Kidney (tissue), 14 donors: Measurements from ENCODE around the gene ASS1. TPM values are rescaled to one million over a fixed set of nuclear protein-coding genes. Genes with fewer than 3 reads are reported as not detected.
A peak's percentile ranks its signal among the peaks of the same experiment; 100 is the strongest.

ENCODE experiments used
- DNase-seq, 5 donors: peaks; one replicate each; pipeline ENCODE4 v3.0.0-alpha.2; 2013 to 2020
- FAIRE-seq: peaks from 2 replicates; lab custom pipeline; 2012; peaks lifted over from hg19 to GRCh38; lab: Jason Lieb, UNC
- H3K27ac ChIP-seq, 2 donors: one replicate each; pipeline ENCODE4 v1.7.0; 2013; ENCODE audit warnings: low read depth in 2 of 2, low read length in 2 of 2, inconsistent platforms in 1 of 2
- H3K27me3 ChIP-seq: one replicate; pipeline ENCODE4 v1.7.1; 2013; ENCODE audit warnings: low read length, inconsistent platforms; ENCODE audit not compliant: control insufficient read depth, insufficient read depth
- H3K36me3 ChIP-seq, 3 donors: one replicate each; pipeline versions ENCODE4 v1.7.0 to v1.7.1; 2013; ENCODE audit warnings: low read length in 3 of 3, control low read depth in 1 of 3, inconsistent platforms in 1 of 3; ENCODE audit not compliant: insufficient read depth in 3 of 3, control insufficient read depth in 2 of 3
- H3K4me1 ChIP-seq, 3 donors: one replicate each; pipeline versions ENCODE4 v1.7.0 to v1.7.1; 2013; ENCODE audit warnings: low read length in 3 of 3, inconsistent platforms in 1 of 3, low read depth in 1 of 3; ENCODE audit not compliant: control insufficient read depth in 2 of 3, insufficient read depth in 2 of 3
- H3K4me3 ChIP-seq, 3 donors: one replicate each; pipeline versions ENCODE4 v1.7.0 to v1.8.1; 2013; ENCODE audit warnings: low read length in 3 of 3, control low read depth in 1 of 3, inconsistent platforms in 1 of 3
- H3K9ac ChIP-seq, 3 donors: one replicate each; pipeline versions ENCODE4 v1.7.0 to v1.7.1; 2013; ENCODE audit warnings: low read length in 3 of 3, control low read depth in 1 of 3, inconsistent platforms in 1 of 3
- H3K9me3 ChIP-seq, 3 donors: one replicate each; pipeline versions ENCODE4 v1.7.0 to v1.7.1; 2013; ENCODE audit warnings: low read length in 3 of 3, control low read depth in 1 of 3, inconsistent platforms in 1 of 3; ENCODE audit not compliant: control insufficient read depth in 2 of 3, insufficient read depth in 1 of 3
- CTCF ChIP-seq: IDR thresholded peaks from 3 replicates; pipeline ENCODE4 v1.5.1; 2012; ENCODE audit warnings: mild to moderate bottlenecking, moderate library complexity, borderline replicate concordance; ENCODE audit not compliant: insufficient read depth; ENCODE audit errors: extremely low read depth
- intact Hi-C: fragments of 100-400 bp; cut with DNase I; formaldehyde crosslinking; loops from one replicate; pipeline ENCODE4 v1.11.1; 2022
- polyA plus RNA-seq: library from polyadenylated mRNA; stranded (reverse); fragments of 350-450 nt; fragmentation: Illumina TruSeq; extraction: RNeasy Lipid Tissue Mini Kit (QIAGEN cat#74804); gene quantifications from one replicate; pipeline ENCODE4 v1.2.3, GENCODE V29; 2014; ENCODE audit warnings: low read depth, low replicate concordance; ENCODE audit not compliant: insufficient read depth
- total RNA-seq: library from RNA; stranded (reverse); fragmentation: NEBNext Ultra II Directional; extraction: Animal tissue kit (Norgen Biotek cat#: 25700); gene quantifications from one replicate; pipeline ENCODE4 v1.2.1, GENCODE V29; 2021
- donor health status: control.
- donor health status: control.
- donor health status: control.
- donor health status: control.
- donor health status: control.
- donor health status: DM: yes; HTN: yes; CAD: no.
- donor health status: Normal renal cell carcinoma (clear cell type).

The ASS1 gene
- total and polyA plus RNA-seq, 2 donors from 2014 or later: 124 to 1,185 TPM

GRCh38 chr9:130482463-130482862 lies 37.7 kb downstream of the ASS1 start:
- no peaks in the 10 kb centered on the region for H3K9me3 ChIP-seq
- H3K27me3 ChIP-seq: no peaks in the 10 kb centered on the region
- FAIRE-seq (no peak), DNase-seq (no peak)
- no peak overlapping the region for H3K27ac ChIP-seq
- peaks cover 0 to 33% (median 5%) of the 10 kb centered on the region in 3 donors for H3K36me3 ChIP-seq
- no peak overlapping the region for H3K4me3 ChIP-seq
- intact Hi-C loops: no loop called here
- H3K9ac ChIP-seq: no peak overlapping the region
- no peak for TF ChIP-seq CTCF
- H3K4me1 ChIP-seq: no peaks in the 10 kb centered on the region

DNA sequence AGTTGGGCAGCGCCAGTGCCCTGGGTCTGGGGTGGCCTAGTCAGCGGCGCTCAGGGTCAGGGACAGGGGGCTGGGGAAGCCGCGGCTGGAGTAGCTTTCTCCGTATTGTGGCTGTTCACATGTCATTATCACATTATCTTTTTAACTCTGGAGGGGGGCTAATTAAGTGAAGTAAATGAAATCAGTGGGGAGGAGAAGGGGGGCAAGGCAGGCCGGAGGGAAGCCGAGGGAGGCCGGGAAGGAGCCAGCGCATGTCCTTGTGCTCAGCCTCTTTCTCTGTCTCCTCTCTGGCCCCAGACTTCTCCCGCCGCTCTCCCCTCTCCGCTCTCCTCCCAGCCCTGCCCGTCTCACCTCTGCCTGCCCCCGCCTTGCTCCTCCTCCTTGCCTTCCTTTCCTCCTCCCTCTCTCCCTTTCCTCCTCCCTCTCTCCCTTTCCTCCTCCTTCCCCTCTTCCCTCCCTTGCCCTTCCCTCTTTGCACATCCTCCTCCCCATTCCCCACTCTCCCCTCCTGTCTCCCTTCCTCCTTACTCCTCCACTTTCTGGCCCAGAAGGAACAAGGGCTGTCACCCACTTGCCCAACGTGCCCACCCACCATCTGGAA lies 38.7 kb downstream of the ASS1 start:
- FAIRE-seq: no peak
- no peak overlapping the region for H3K27ac ChIP-seq
- intact Hi-C loops: no loop called here
- no peak overlapping the region for H3K4me3 ChIP-seq
- H3K9ac ChIP-seq: no peak overlapping the region
- no peaks in the 10 kb centered on the region for H3K9me3 ChIP-seq
- peaks cover 0 to 37% (median 5%) of the 10 kb centered on the region in 3 donors for H3K36me3 ChIP-seq
- H3K27me3 ChIP-seq: no peaks in the 10 kb centered on the region
- peak in 1 of 5 donors; percentile 63 for DNase-seq
- no peaks in the 10 kb centered on the region for H3K4me1 ChIP-seq
- no peak for TF ChIP-seq CTCF

DNA sequence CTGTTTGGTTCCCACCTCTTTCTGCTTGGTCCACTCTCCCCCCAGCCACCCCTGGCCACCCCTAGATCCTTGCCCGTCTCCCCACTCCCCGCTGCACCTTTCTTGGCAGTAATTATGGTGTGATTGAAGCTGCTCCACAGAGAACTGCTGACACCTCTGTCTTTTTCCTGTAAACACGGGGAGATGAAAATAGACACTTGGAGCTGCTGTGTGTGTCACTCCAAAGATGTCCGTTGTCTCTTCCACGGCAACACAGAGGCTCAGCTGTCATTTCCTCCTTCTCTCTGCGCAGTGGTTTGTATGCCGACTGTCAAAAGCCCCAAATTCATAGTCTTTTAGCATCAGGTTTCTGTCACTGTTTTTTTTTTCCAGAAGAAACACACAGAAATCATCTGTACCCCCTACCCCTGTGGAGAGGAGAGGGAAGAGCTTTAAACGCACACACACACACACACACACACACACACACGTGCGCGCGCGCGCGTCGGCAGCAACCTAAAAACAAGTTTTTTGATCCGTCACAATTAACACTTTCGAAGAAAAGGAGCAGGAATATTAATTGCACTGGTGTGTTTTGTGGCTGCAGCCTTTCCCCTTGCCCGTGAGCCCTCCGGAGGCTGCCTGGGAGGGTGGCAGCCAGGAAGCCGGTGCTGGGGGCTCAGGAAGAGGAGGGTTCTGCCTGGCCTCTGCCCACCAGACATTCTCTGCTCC lies 39.8 kb downstream of the ASS1 start:
- DNase-seq (no peak), FAIRE-seq (no peak)
- Histone ChIP-seq H3K27me3 (no peaks in the 10 kb centered on the region), H3K9ac (no peak overlapping the region), H3K36me3 (peaks cover 0 to 41% (median 7%) of the 10 kb centered on the region in 3 donors), H3K4me3 (no peak overlapping the region), H3K27ac (no peak overlapping the region), H3K4me1 (no peaks in the 10 kb centered on the region), H3K9me3 (no peaks in the 10 kb centered on the region)
- TF ChIP-seq CTCF: no peak
- intact Hi-C loops: no loop called here
